ENCODE data around the gene IRAK4.

GRCh38 chr12:43835264-43835655 lies 76.5 kb downstream of the IRAK4 start:
- TF ChIP-seq, protein P1, sequence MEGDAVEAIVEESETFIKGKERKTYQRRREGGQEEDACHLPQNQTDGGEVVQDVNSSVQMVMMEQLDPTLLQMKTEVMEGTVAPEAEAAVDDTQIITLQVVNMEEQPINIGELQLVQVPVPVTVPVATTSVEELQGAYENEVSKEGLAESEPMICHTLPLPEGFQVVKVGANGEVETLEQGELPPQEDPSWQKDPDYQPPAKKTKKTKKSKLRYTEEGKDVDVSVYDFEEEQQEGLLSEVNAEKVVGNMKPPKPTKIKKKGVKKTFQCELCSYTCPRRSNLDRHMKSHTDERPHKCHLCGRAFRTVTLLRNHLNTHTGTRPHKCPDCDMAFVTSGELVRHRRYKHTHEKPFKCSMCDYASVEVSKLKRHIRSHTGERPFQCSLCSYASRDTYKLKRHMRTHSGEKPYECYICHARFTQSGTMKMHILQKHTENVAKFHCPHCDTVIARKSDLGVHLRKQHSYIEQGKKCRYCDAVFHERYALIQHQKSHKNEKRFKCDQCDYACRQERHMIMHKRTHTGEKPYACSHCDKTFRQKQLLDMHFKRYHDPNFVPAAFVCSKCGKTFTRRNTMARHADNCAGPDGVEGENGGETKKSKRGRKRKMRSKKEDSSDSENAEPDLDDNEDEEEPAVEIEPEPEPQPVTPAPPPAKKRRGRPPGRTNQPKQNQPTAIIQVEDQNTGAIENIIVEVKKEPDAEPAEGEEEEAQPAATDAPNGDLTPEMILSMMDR (IDR thresholded peaks at IDR 0.05): no peak
- no peak for TF ChIP-seq POLR2A (IDR thresholded peaks at IDR 0.05)
- no peak for TF ChIP-seq POLR2AphosphoS5 (IDR thresholded peaks at IDR 0.05)
